ENCODE measurements around the gene WASHC3. TPM values are rescaled to one million over a fixed set of nuclear protein-coding genes. Genes with fewer than 3 reads are reported as not detected.

The WASHC3 gene
- total and polyA plus RNA-seq, 2 experiments from 2014 or later: 6.6 to 24.6 TPM

GRCh38 chr12:102095677-102096263, 34.0 kb upstream of the WASHC3 start:
- Mint-ChIP-seq H3K36me3 (ENCODE audit: low read depth) (peaks cover 31% of the 10 kb centered on the region; the same call in 2 of the 3 replicates), H3K9me3 (peaks cover 3% of the 10 kb centered on the region; the same call in 2 of the 3 replicates), H3K4me3 (no peak overlapping the region), H3K4me1 (no peaks in the 10 kb centered on the region), H3K27ac (no peak overlapping the region), H3K27me3 (ENCODE audit: insufficient read depth, low read depth, poor library complexity) (no peaks in the 10 kb centered on the region)
- H3K36me3 ChIP-seq (ENCODE audit: insufficient read depth): peaks cover 14% of the 10 kb centered on the region
- no peaks in the 10 kb centered on the region for H3K9me2 ChIP-seq (ENCODE audit: insufficient read depth)
- H4K20me1 ChIP-seq (replicated peaks; ENCODE audit: insufficient read depth): no peaks in the 10 kb centered on the region
- DNase-seq (ENCODE audit: low spot score): peak; percentile 12
- no peak overlapping the region for H3K4me3 ChIP-seq
- no peak overlapping the region for H3K4me2 ChIP-seq
- TF ChIP-seq EZH2phosphoT487 (IDR thresholded peaks at IDR 0.05; ENCODE audit: unreplicated experiment): no peak
- no peak for TF ChIP-seq REST (IDR thresholded peaks at IDR 0.05; ENCODE audit: unreplicated experiment)
- no peak for TF ChIP-seq STAT1 (IDR thresholded peaks at IDR 0.05; ENCODE audit: unreplicated experiment)
- TF ChIP-seq JUNB (IDR thresholded peaks at IDR 0.05; ENCODE audit: unreplicated experiment): no peak
- peak in 1 of 2 experiments; percentile 51; a peak in 3 of 4 replicates for TF ChIP-seq CTCF (conservative IDR thresholded peaks at IDR 0.05; ENCODE audit: low read depth in 2 of 2)
- H3K79me2 ChIP-seq (replicated peaks; ENCODE audit: insufficient read depth): no peaks in the 10 kb centered on the region
- no peaks in the 10 kb centered on the region for H3K27me3 ChIP-seq (ENCODE audit: insufficient read depth)
- no peaks in the 10 kb centered on the region for H3K4me1 ChIP-seq (ENCODE audit: insufficient read depth)
- ATAC-seq: no peak
- no peak overlapping the region for H3K27ac ChIP-seq (ENCODE audit: low read depth)
- H3F3A ChIP-seq (replicated peaks; ENCODE audit: low read depth): no peaks in the 10 kb centered on the region
- H2AFZ ChIP-seq: no peak overlapping the region

GRCh38 chr12:102093319-102093718, 31.5 kb upstream of the WASHC3 start:
- H3K4me1 ChIP-seq (ENCODE audit: insufficient read depth): no peaks in the 10 kb centered on the region
- Mint-ChIP-seq H3K27me3 (ENCODE audit: insufficient read depth, low read depth, poor library complexity) (no peaks in the 10 kb centered on the region), H3K36me3 (ENCODE audit: low read depth) (peaks cover 35% of the 10 kb centered on the region), H3K4me3 (no peak overlapping the region), H3K9me3 (peaks cover 15% of the 10 kb centered on the region), H3K4me1 (no peaks in the 10 kb centered on the region), H3K27ac (no peak overlapping the region)
- H3K36me3 ChIP-seq (ENCODE audit: insufficient read depth): peaks cover 8% of the 10 kb centered on the region; the same call in 1 of the 2 replicates
- no peaks in the 10 kb centered on the region for H3K9me2 ChIP-seq (ENCODE audit: insufficient read depth)
- no peaks in the 10 kb centered on the region for H3K27me3 ChIP-seq (ENCODE audit: insufficient read depth)
- H3K4me3 ChIP-seq: no peak overlapping the region
- no peaks in the 10 kb centered on the region for H4K20me1 ChIP-seq (replicated peaks; ENCODE audit: insufficient read depth)
- no peak overlapping the region for H3K27ac ChIP-seq (ENCODE audit: low read depth)
- DNase-seq (ENCODE audit: low spot score) (no peak), ATAC-seq (no peak)
- H2AFZ ChIP-seq: no peak overlapping the region
- no peaks in the 10 kb centered on the region for H3F3A ChIP-seq (replicated peaks; ENCODE audit: low read depth)
- no peak overlapping the region for H3K4me2 ChIP-seq
- H3K79me2 ChIP-seq (replicated peaks; ENCODE audit: insufficient read depth): no peaks in the 10 kb centered on the region
- TF ChIP-seq CREB1 (CRISPR knock-in tag; IDR thresholded peaks at IDR 0.05; ENCODE audit: low read depth) (no peak), EZH2phosphoT487 (IDR thresholded peaks at IDR 0.05; ENCODE audit: unreplicated experiment) (no peak), STAT1 (IDR thresholded peaks at IDR 0.05; ENCODE audit: unreplicated experiment) (no peak), EZH2 (IDR thresholded peaks at IDR 0.05; ENCODE audit: low read depth, unreplicated experiment) (no peak), ZNF462 (CRISPR knock-in tag; IDR thresholded peaks at IDR 0.05) (no peak), NANOG (IDR thresholded peaks at IDR 0.05; ENCODE audit: borderline replicate concordance) (no peak)
